Occipital lobe (tissue), 2 donors: ENCODE measurements around the gene SV2B. TPM values are rescaled to one million over a fixed set of nuclear protein-coding genes. Genes with fewer than 3 reads are reported as not detected.

ENCODE experiments used
- DNase-seq: peaks from one replicate; lab custom pipeline; 2025; lab: John Stamatoyannopoulos, UW
- total RNA-seq: library from RNA; depleted of rRNA; stranded (reverse); fragments of >200 nt; gene quantifications from one replicate; pipeline ENCODE4 v1.2.3, GENCODE V29; 2014

Gene SV2B
- total RNA-seq, 1 donor from 2014 or later: 33.5 TPM

GRCh38 chr15:91192285-91192684, 92.2 kb downstream of the SV2B start:
- DNase-seq: no peak

DNA sequence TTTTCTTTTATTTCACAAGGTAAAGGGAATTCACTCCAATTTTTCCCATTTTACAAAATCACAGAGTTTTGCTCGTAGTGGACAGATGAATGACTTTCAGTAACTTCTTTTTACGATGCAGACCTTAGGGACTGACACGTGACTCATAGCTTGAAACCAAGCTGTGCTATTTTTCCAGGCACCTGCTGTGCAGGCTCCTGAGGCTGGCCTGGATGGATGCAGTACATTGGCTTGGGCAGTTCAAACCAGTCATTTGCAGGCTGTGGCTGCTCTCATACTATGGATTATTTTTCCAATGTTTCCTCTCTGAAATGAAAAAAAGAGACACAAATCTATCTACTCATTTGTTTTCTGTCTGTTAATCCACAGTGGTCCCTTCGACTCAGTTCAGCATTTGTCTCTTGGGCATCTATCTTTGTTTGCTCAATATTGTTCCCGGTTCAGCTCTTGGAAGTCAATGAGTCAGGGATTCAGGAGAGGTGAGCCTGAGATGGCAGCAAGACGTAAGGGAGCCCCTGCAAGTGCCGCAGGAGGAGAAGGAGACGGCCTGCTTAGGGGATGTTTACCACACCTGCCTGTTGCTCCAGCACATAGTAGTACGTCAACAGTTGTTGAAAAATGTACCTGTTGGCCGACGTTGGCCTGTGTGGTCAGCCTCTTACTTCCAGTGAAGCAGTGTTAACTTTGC, 92.8 kb downstream of the SV2B start:
- no peak for DNase-seq

GRCh38 chr15:91193378-91193720, 93.3 kb downstream of the SV2B start:
- no peak for DNase-seq

- no peak for DNase-seq
These were observed 96.1 kb downstream of the SV2B start for GRCh38 chr15:91196127-91196526.

GRCh38 chr15:91196768-91197167, 96.7 kb downstream of the SV2B start:
- DNase-seq: no peak

DNA sequence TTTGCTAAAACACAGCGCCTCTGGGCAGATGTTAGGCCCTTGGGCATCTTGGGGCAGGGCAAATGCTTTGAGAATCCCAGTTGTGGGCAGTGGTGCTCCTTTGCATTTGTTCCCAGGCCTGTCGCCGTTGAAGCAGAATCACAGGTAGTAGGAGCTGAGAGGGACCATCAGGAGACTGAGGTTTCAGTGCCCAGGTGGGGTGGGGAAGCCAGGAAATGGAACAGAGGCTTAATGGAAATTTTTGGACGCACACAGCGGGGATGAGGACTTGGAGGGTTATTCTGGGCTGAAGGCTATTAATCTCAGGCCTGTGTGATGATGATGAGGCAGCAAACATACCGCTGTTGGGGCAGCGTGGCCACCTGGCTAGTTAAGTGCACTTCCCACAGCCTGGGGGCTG, 99.5 kb downstream of the SV2B start:
- no peak for DNase-seq

- no peak for DNase-seq
These were observed 100.2 kb downstream of the SV2B start for GRCh38 chr15:91200101-91200754.

- DNase-seq: no peak
These were observed 102.5 kb downstream of the SV2B start for GRCh38 chr15:91202510-91203102.

DNA sequence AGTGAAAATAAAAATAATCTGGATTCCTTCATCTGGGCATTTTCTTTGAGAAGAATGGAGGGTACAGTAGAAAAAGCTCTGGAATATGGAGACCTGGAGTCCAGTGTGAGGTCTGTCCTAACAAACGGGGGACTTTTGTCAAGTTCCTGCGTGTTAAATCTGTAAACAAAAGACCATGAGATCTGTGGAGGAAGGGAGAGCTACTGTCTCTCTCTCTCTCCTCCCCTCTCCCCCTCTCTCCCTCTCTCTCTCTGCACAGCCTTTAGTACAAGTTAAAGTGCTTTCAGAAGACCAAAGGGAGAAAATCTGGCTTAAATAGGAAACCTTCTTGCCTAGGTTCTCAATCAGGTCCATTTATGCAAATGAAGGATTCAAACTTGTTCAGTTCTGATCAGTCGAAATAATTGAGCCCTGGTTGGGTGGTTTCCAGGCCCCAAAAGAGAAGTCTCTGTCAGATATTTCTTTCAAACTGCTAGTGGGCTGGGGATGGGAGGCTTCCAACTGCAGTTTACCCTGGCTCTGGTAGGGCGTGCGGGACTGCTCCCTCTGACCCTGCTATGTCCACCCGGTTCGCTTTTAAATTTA, 103.7 kb downstream of the SV2B start:
- DNase-seq: no peak

DNA sequence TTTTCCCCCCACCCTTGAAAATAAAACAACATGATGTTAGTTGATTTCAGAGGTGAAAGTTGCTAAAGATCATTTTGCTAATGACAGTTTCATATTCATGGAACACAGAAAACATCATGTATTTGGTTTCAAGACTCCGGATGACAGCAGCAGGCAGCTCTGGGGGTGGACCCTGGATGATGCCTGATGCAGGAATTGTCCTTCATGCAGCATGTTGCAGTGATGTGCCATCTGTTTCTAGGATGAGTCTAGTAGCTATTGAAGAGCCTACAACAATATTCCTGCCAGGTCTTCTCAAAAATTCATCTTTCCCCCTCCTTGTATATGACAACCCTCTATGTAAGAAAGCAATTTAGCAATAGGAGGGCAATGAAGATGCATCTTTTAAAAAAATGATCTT, 108.3 kb downstream of the SV2B start:
- no peak for DNase-seq

- DNase-seq: no peak
These were observed 109.3 kb downstream of the SV2B start for GRCh38 chr15:91209318-91209717.

GRCh38 chr15:91209726-91210125, 109.7 kb downstream of the SV2B start:
- DNase-seq: no peak

- DNase-seq: no peak
These were observed 114.9 kb downstream of the SV2B start for GRCh38 chr15:91214675-91215590.

DNA sequence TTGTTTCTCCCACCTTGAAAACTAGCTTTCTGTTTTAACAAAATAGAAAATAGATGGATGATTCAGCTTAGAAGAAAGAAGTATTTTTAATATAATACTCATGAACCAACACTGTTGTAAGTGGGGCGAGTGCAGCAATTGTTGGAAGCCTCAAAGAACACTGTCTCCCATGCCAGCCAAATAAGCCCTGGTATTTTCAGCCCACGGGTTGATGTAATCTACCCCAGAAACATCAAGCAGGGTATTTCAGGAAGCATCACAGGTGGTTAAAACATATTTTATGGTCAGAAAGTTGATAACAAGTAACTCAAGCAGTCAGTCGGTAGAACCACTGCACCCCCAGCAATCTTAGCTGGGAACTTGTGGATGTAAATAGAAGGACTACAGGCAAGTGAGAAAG, 115.9 kb downstream of the SV2B start:
- peak; percentile 29 for DNase-seq

- DNase-seq: no peak
These were observed 119.1 kb downstream of the SV2B start for GRCh38 chr15:91219206-91219605.

DNA sequence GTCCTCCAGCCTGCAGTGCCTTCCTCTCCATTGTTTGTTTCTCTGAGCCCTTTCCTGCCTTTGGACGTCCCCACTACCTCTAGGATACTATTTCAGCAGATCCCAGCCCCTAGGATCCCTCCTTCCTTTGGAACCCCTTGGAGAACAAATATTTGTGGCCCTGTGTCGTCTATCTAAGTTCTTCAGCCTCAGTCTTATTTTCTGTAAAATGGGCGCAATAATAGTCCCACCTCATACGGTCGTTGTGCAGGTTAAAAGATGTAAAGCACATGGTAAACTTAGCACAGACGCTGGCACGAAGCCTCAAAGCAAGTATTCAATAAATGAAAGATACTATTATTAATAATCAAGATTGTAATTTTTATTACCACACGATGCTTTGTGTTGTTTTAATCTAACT, 122.0 kb downstream of the SV2B start:
- DNase-seq: no peak

GRCh38 chr15:91223863-91224262, 123.8 kb downstream of the SV2B start:
- DNase-seq: no peak

- DNase-seq: no peak
These were observed 124.8 kb downstream of the SV2B start for GRCh38 chr15:91224755-91225380.

DNA sequence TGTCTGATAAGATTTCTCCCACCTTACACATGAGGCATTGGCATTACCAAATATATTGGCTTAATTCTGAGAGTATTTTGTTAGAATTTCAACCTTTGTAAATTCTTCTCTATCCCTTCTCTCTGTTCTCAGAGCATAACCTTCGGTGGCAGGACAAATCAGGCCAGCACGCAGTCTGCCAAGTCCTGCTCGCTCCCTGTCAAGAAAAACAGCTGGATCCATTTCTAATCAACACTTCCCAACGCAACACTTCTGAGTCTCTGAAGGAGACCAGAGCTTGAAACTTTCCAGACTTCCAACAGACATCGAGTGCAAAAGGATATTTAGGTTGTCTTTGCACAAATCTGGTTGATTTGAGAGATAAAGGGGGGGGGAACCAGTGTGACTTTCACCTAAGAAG, 125.7 kb downstream of the SV2B start:
- DNase-seq: no peak

GRCh38 chr15:91227117-91227516, 127.1 kb downstream of the SV2B start:
- DNase-seq: no peak

GRCh38 chr15:91227766-91228165, 127.7 kb downstream of the SV2B start:
- DNase-seq: no peak
